Stimulated activated CD4-positive, alpha-beta T cell treated with anti-CD3 and anti-CD28 coated beads, Interleukin-4, amount 100 ng/mL, for 24 hours (primary cell): ENCODE data around the gene PROM2.

ENCODE experiments used
- DNase-seq: peaks from one replicate; pipeline ENCODE4 v3.0.0-alpha.2; 2020

The PROM2 gene

DNA sequence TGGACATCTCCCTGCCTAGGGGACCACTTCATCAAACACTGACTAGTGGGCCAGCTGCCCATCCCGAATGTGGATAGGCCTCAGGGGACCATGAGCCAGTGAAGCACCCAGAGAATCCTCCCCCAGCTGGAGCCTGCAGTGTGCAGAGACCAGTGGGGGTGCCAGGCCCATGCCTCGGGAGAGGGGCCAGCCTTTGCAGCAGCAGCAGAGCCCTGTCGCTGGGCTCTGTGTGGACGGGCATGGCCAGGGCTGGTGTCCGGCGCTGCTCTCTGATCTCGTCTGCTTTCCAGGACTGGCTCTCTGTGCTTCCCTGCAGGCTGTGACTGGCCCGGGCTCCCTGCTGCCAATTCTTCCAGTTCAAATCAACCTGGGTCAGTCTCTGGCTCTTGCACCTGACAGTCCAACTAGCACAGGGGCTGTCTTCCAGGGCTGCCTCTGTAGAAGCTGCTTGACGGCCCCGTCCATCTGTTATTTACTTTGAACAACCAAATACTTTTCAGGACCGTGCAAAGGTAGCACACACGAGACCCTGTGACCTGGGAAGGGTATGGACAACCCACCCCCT, 34.3 kb downstream of the PROM2 start:
- no peak for DNase-seq

DNA sequence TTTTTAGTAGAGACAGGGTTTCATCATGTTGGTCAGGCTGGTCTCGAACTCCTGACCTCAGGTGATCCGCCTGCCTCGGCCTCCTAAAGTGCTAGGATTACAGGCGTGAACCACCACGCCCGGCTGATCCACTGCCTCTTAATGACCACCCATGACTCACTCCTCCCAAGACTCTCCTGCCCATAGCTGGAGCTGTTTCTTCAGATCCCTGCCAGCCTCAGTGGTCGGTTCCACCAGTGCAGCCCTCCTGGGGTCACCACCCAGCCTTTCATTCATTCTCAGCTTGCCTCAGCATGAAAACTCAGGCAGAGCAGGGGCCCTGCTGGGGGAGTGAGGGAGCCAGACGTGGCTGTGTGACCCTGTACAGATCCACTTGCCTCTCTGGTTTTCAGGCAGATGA, 35.4 kb downstream of the PROM2 start:
- DNase-seq = no peak

DNA sequence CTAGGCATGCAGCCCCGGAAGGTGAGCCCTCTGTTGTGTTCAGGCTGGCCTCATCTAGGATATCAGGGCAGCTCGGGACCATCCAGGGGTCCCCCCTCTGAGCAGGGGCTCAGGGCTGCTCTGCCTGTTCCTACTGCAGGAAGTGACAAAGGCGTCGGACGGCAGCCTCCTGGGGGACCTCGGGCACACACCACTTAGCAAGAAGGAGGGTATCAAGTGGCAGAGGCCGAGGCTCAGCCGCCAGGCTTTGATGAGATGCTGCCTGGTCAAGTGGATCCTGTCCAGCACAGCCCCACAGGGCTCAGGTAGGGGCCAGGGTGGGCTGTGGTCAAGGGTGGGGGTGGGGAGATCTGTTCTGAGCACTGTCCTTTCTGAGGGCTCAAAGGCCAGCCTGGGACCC, 36.0 kb downstream of the PROM2 start:
- no peak for DNase-seq

DNA sequence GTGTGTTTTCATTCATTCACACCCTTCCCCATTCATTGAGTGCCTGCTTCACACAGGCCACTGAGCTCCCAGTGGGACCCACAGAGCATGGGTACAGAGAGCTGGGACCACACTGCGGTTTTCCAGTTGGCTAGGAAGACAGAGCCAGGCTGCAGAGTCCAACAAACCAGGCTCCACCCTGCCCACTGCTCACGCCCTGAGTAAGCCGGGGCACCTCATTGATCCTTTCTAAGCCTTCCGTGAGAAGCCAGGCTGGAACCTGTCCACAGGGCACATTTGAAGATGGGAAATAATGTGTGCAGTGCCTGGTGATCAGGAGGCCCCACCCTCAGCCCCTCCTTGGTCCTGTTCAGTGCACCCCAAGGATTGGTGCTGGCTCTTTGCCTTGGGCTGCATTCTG, 36.4 kb downstream of the PROM2 start:
- no peak for DNase-seq

DNA sequence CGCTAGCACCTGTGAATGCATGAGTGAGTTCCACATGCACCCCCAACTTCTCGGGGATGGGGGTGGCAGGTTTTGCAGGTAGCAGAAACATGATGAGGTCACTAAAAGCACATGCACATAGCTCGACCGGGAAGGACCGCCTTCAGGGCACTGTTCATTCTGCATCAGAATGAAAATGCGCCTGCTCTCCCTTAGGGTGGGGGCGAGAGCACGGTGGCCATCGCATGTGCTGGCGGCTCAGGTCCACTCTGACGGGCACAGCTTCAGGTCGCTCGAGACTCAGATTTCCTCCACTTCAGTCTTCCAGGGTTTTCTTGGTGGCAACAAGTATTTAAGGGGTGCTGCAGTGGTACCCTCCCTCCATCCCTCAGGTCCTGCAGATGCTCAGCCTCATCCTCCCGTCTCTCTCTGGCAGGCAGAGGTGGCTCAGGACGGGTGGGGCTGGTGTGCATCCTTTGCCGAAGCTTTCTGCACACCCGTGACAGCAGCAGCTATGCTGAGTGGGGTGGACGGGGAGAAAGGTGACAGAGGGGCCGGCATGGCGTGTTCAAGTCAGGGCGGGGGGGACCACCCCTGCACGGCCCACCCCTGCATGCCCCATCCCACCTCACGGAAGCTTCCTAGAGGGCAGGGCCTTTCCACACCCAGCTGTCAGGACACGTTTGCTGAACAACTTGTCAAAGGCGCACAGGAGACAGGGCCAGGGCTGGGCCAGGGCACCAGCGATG, 37.7 kb downstream of the PROM2 start:
- no peak for DNase-seq

DNA sequence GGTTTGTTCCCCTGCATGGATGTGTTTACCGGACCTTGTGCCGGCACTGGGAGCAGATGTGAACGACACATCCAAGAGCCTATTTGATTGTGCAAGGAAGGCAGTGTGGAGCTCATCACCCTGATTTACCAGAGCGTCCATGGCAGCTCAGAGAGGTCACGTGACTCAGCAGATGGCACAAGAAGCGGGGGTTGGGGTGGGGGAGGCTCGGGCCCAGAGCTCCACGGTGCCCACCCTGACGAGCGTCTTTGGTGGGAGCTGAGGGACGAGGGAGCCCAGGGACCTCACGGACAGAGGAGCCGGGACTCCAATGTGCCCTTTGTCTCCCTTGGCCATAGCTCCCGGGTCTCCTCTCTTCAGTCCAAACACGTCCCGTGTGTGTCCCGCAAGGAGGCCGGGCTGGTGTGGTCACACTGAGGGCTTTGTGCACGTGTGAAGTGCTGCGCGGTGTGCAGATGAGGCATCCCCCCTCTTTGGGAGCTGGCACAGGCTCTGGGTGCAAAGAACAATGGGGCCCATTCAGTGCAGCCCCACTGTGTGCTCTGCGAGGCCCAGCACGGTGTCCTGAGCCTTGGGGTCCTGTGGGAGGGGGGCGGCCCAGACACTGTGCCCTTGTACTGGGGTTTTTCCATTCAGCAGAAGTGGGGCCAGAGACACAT, 38.4 kb downstream of the PROM2 start:
- DNase-seq = no peak

DNA sequence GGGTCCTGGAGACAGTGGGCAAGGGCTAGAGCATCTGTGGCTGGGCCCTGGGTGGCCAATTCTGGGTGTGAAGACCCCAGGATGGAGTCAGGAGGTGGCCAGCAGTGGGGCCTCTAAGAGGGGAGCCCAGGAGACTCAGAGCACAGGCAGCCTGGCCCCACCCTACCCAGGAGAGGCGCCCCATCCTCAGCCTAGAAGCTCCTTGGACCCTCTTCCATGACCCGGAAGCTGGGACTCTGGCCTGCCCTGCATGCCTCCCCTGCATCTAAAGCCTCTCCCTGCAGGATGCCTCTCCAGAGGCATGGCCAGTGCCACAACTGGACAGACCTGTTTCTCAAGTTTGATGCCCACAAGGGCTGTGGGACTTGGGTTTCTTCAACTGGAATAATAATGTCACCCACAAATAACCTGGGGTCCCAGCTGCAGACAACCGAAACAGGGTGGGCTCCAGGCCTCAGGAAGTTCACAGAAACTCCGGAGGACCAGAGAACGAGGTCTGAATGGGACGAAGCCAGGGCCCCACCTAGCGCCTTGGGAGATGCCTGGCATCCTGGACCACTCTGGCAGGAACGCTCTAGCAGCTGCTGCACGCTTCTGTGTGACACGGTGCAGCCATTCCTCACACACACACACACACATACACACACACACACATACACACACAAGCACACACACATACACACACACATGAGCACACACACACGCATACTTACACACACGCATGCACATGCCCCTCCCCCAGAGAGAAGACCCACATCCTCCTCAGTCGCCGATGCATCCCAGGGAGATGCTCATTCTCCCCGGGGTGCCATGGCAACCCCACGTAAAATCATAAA, 39.3 kb downstream of the PROM2 start:
- DNase-seq = no peak

DNA sequence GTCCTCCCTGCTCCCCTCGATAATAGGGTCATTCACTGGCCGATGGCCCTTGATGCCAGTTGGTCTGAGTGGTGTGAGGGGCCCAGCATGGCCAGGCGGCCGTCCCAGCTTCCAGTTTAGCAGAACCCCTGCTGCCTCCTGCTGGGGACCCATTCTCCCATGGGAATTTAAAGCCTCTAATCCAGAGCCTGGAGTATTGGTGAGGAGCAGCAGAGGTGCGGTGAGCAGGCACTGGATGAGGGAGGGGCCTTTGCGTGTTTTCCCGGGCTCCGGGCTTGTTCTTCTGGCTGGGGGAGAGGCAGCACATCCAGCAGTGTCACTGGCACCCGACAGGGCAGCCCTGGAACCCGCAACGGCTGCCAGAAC, 40.3 kb downstream of the PROM2 start:
- no peak for DNase-seq

DNA sequence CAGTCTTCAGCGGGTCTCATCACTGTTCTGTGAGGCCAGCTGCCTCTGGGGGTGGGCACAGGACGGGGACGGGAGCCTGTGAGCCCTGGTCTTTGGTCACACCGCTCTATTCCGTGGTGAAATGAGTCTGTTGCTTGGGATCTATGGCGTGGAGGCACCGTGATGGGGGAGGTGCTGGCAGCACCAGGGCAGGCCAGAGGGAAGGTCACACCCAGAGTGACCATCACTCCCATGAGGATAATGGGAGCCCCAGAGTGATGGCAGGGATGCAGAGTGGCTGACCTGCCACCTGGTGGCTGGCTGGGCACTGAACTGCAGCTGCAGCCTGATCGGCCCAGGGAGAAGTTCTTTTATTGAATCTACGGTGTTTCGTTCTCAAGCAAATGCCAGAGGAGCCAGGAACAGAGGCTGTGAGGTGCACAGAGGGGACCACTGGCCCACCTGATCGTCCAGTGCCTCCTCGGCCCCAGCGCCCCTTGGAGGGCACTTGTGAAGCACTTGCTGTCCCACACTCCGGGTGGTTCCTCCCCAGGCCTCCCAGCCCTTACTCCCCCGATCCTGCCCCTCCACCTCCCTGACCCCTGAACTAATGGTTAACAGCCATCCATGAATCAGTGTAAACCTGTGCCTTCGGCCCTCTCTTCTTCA, 40.8 kb downstream of the PROM2 start:
- no peak for DNase-seq

DNA sequence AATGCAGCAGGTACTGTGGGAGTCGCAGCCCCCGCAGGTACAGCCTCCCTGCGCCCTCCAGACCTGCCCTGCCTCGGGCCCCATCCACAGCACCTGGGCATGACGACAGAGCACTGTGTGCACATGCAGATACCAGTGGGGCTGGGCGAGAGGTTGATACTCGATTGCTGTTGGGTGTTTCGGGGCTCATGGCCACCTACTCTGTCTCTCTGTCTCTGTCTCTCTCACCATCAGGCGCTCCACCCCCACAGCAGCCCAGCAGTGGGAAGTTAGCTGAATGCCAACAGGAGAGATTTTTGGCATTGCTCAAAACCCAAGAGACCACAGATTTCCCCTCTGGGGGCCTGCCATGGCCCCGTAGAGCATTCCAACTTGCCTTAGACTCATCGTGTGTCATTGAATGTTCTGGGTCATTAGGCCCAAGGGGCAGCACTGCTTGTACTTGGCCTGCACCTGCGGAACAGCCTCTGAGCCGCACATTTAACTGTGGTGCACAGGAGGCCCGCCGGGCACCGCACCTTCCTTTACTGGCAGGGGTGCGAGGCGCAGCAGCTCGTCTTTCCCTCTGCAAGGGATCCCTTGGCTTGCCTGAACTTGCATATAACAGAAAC, 41.7 kb downstream of the PROM2 start:
- no peak for DNase-seq

DNA sequence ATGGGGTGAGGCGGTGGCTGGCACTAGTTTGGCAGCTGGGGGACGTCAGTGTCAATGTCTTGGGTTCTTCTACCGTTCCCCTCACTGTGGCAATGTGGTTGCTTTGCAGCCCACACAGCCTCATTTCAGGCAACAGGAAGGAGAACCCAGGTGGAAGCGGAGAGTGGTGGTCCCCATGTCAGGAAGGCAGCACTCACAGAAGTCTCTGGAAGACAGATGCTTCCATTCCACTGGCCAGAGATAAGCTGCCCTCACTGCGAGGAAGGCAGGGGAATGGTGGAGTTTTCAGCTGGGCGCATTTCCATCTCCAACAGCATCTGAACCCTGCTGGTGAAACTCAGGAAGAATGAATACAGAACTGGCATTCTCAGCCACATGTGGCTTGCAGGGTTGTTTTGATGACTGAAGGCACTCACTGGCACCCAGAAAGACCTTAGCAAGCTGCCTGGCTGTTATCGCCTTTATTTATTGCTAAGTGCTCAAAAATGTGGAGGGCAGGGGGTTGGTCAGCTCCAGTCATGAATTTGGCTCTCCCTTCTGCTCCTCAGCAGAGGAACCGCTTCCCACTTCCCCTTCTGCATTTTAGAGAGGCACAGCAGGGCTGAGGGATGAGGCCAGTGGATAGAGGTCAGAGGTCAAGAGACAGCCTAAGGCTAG, 42.3 kb downstream of the PROM2 start:
- no peak for DNase-seq

DNA sequence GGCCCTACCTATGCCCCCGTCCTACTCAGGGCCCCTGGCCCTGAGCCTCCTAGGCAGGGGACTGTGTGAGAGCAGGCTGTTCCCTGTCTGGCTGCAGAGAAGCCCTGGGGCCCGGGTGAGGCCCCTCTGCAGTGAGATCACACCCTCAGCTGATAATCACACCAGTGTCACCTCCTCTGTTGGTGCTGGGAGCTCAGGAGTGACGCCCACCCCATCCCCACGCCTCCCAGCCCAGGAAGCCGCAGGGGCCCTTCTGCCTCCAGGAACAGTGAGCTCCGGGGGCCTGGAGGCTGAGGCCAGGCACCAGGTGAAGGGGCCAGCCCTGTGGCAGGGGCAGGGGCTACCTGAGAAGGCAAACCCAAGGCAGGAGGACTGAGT, 42.9 kb downstream of the PROM2 start:
- no peak for DNase-seq

DNA sequence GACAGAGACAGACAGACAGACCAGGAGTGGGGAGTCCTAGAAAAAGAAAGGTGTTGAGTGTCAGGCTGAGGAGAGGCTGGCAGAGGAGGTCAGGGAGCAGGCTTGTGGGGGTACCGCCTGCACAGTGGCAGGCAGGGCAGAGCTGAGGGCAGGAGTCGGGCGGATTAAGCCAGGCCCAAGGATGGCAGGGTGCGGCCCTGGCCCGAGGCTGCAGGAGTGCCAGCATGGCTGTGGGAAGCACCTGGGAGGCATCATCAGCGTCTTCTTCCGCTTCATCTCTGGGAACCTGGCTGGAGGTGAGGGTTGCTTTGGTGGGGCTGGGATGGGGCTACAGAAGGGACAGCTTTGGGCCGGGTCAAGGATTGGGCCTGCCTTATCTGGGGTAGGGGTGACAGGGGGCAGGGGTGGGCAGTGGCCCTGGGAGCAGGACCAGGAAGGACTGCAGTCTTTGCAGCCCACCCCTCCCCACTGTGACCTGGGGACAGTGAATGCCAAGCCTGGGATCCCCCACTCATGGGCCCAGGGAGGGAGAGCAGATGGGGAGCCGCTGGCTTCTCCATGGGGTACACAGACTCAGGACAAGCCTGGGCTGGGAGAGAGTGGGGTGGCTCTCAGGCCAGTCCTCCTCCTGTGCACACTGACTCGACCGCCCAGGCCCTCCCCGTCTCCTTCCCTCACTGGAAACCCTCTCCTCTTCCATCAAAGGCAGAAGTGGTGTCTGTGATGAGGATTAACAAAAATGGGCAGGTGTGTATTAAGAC, 43.6 kb downstream of the PROM2 start:
- DNase-seq = no peak

DNA sequence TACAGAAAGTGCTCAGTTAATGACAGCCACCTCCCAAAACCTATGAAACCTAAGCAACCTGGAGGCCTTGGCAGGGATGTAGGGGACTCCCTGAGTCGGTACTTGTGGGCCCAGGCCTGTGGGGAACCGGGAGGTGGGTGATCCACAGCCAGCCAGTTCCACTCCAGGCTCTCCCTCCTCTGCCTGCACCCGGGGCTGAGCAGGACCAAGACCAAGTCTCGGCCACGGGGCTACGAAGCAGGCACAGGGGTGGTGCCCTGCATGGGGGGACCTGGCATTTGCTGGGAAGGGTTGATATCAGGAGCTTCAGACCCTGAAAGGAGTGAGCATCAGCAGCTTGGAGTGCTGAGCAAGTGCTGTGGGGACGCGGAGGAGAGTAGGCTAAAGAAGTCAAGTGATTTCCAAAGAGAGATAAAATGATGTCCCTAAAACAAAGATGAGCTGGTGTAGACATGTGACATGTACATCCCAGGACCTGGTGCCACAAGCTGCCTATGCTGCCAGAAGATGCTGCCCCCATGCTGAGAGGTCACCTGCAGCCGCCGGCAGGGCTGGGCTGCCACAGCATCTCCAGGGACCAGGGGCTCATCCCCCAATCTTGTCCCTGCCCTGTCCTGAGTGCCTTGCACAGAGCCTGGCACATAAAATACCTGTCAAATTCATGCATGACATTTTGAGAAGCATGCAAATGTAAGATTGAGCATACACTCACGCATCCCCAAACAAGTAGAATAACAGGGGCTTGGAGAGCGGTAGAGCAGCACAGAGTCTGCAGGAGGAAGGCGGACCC, 44.4 kb downstream of the PROM2 start:
- DNase-seq = no peak

DNA sequence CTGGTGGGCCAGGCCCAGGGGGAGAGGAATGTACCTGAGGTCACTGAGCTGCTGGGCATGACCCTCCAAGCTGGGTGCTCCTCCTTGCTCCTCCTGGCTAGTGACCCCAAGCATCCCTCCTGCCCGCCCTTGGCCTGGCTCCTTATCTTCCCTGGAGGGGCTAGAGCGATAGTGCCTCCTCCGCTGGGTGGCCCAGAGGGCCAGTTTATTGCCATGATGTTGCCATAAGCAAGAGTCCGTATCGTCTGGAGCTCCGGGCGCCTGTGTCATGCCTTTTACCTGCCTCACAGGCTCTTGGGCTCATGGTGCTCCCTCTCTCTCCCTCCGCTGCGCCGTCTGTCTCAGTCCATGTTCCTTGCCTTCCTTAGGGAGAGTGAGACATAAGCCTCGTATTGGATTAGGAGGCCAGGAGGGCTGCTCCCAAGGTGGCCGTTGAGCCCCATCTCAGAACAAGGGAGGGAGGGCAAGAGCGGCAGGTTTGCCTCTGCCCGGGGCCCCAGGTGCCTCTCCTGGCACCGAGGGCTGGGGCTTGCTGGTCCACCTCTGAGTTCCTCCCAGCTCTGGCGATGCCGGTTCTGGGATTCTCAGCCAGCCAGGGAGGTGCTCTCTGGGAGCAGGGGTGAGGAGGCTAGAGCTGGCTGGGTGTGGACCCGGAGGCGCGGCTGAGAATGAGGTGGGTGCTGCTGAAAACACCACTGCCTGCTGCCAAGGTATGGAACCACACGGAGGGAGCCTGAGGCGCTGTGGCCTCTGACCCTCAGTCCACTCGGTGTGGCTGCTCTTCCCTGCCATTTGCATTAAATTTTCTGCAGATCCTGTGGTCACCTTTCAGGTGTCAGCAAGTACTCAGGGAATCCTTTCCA, 45.5 kb downstream of the PROM2 start:
- DNase-seq = no peak

DNA sequence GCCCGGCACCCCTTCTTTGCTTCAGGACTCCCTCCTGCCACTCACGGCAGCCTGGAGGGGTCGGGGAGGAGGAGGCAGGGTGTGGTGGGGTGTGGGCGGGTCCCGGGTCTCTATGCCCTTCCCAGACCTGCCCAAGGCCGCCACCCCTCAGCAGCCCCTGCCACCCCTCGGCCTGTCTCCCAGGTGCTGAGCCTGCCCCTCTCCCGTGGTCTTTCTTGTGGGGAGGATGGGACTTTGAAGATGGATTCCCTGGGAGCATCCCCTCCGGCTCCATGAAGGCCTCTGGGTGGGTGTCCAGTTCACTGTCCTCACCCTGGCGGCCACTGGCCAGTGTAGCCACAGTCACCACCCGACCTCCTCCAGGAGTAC, 46.1 kb downstream of the PROM2 start:
- DNase-seq = no peak

DNA sequence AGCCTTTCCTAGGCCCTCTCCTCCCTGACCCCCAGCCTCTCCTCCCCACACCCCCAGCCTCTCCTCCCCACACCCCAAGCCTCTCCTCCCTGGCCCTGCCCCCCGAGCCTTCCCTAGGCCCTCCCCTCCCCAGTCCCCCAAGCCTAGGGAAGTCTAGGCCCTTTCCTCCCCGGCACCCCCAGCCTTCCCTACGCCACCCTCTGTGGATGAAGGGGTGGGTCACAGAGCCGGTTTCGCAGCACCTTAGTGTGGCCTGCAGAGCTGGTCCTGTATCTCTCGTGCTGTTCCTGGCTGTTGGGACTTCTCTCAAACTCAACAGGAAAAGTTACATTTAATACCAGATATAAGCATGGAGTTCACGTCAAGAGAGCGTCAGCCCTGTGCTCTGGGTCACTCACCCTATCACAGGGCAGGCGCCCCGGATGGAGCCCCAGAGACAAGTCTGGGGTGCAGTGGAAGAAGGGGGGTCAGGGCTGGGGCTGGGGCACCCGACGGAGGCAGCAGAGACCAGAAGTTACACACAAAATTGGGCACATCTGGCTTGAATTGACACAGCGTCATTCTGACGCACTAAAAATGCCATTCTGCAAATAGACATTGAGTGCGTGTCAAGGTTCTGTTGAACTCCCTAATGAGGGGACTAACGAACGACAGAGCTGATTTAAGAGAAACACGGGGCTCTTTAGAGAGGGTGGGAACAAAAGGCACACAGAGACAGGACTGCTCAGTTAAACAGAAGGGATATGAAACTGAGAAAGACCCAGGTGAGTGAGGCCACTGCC, 46.9 kb downstream of the PROM2 start:
- no peak for DNase-seq

DNA sequence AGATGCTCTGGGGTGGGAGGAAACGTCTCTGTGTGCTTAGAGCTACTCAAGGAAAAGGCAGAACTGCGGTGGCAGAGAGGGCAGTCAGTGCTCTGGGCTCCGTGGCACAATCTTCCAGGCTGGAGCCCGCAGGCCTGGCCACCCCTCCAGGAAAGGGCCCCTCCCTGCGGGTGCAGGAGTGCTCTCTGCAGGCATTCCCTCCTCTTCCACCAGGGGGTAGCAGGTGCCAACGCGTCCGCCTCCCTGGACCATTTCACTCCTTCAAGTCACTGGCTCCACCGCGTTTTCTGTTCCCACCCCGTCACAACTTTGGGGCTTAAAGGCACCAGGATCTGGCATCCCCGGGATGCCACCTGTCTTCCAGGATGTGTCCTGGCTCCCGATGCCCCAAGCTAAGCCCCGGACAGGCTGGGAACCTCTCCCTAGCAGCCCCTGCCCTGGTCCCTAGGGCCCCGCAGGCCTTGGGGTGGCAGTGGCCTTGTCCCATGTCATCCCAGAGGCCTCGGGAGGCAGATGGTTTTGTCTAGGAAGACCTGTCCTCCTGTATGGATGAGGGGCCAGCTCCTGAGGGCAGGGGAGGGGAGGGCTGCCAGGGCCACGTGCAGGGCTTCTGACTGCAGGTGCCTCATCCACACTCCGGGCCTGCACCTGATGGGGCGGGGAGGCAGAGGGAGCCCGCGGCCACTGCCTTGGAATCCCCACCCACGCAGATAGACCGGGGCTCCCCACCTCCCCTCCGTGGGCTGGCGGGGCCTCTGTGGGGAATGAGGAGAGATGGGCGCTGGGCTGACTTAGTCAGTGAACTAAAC, 49.3 kb downstream of the PROM2 start:
- DNase-seq = no peak
